ENCODE results near the gene PLGLB2.
"Not testable (repeated sequence)": the region's sequence is repeated elsewhere in the genome, so short reads cannot be mapped to it uniquely, and the experiment has no call there.

Gene PLGLB2

GRCh38 chr2:87754759-87755158 is 6.9 kb downstream of the PLGLB2 start:
- H3K27me3 ChIP-seq (ENCODE audit: control insufficient read depth, insufficient read depth, low read length); H3K4me1 ChIP-seq (ENCODE audit: control insufficient read depth, insufficient read depth, low read length); H3K27ac ChIP-seq (ENCODE audit: low read length); DNase-seq (ENCODE audit: low read depth, low spot score); H3K36me3 ChIP-seq (ENCODE audit: control insufficient read depth, insufficient read depth, low read length); H3K9me3 ChIP-seq (ENCODE audit: control insufficient read depth, insufficient read depth, low read length); H3K4me3 ChIP-seq (ENCODE audit: low read length): not testable (repeated sequence)
- WGBS (ENCODE audit: insufficient coverage, insufficient read length): no CpG with 5 or more reads among the region's 4 CpGs
